Measurements from ENCODE around the gene MAP2K3.

DNA sequence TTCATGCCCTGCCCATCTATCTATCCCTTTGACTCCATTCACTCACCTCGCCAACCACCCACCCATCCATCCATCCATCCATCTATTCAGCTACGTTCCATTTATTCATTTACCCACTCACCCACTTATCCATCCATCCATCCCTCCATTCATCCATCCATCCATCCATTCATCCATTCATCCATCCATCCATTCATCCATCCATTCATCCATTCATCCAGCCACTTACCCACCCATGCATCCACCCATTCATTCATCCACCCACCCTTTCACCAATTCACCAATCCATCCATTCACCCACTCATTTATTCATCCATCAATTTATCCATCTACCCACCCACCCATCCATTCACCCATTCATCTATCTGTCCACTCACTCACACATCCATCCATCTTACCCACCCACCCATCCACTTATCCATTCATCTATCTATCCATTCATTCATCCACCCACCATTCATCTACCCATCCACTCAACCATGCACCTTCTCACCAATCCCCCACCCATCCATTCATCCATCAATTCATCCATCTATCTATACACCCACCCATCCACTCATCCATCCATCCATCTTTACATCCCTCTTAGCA, 72.1 kb downstream of the MAP2K3 start:
- TF ChIP-seq CTCF (IDR thresholded peaks at IDR 0.05): no peak
- no peak for TF ChIP-seq FOSB (CRISPR knock-in tag; IDR thresholded peaks at IDR 0.05)
- no peak for TF ChIP-seq CBX8 (IDR thresholded peaks at IDR 0.05)
- TF ChIP-seq KDM5A (IDR thresholded peaks at IDR 0.05): no peak
- TF ChIP-seq EP300 (IDR thresholded peaks at IDR 0.05): no peak
- TF ChIP-seq MAZ (IDR thresholded peaks at IDR 0.05; ENCODE audit: borderline replicate concordance, low read depth, low read length): no peak
